Stomach (tissue), 4 donors: Measurements from ENCODE around the gene EXPH5.

Experiments used
- CTCF ChIP-seq, 7 experiments: fragments of 450-650 bp in 4 of 7; fragments of 200-600 bp in 3 of 7; sonication (generic) in 3 of 7; IDR thresholded peaks; one replicate each; pipeline ENCODE4 v1.5.1; 2016 to 2019; ENCODE audit warnings: antibody characterized with exemption in 7 of 7, control low read depth in 2 of 7, mild to moderate bottlenecking in 1 of 7
- POLR2AphosphoS5 ChIP-seq, 3 donors: sonication (generic); formaldehyde crosslinking; IDR thresholded peaks; one replicate each; pipeline ENCODE4 v1.6.1; 2016; ENCODE audit warnings: antibody characterized with exemption in 3 of 3

GRCh38 chr11:108498816-108499408 is 94.7 kb downstream of the EXPH5 start:
- no peak for TF ChIP-seq POLR2AphosphoS5 (IDR thresholded peaks at IDR 0.05)
- no peak for TF ChIP-seq CTCF (IDR thresholded peaks at IDR 0.05)
